ENCODE measurements around the gene RAP1B. TPM values are rescaled to one million over a fixed set of nuclear protein-coding genes. Genes with fewer than 3 reads are reported as not detected.

Gene RAP1B
- total and polyA plus RNA-seq, 2 of the 4 experiments (the other 2 are of a cell fraction), result 159 to 200 TPM

- intact Hi-C loops (cut with micrococcal nuclease), result no loop called here
- no peak overlapping the region for H3K14ac ChIP-seq (replicated peaks; ENCODE audit: low read depth, low read length)
- no peaks in the 10 kb centered on the region for H3K27me3 ChIP-seq (ENCODE audit: control insufficient read depth, insufficient read depth, low read length)
- H3K27ac ChIP-seq (ENCODE audit: insufficient read depth, low read length), result no peak overlapping the region
- no peaks in the 10 kb centered on the region for H3K9me3 ChIP-seq (ENCODE audit: control insufficient read depth, insufficient read depth, low read length)
- H3K56ac ChIP-seq (ENCODE audit: extremely low read depth, insufficient read depth, low read length), result no peak overlapping the region
- no peaks in the 10 kb centered on the region for H3K4me1 ChIP-seq (ENCODE audit: control insufficient read depth, insufficient read depth, low read length)
- no peak overlapping the region for H2AK9ac ChIP-seq (replicated peaks; ENCODE audit: low read depth, low read length, poor library complexity)
- POLR2A ChIA-PET (ENCODE audit: unreplicated experiment), result interaction anchor here (0.6 kb wide), 1 partner anchor 261 kb away, joined by 3 read pairs; no protein-coding TSS in a partner anchor
- WGBS, 2 experiments (ENCODE audit: extremely low coverage in 2 of 2, insufficient read length in 1 of 2), result 65% methylated on average over 4 of the region's 6 CpGs; no CpG with 5 or more reads in 1 of the 2 experiments
- no peak overlapping the region for H3K4me3 ChIP-seq (ENCODE audit: insufficient read depth, low read depth, low read length)
- H4K91ac ChIP-seq (ENCODE audit: insufficient read depth, low read depth, low read length), result no peak overlapping the region
- H3K36me3 ChIP-seq (ENCODE audit: control insufficient read depth, insufficient read depth, low read length), result no peaks in the 10 kb centered on the region
- H2BK20ac ChIP-seq (ENCODE audit: low read depth, low read length), result no peak overlapping the region
- H2BK120ac ChIP-seq (ENCODE audit: low read depth, low read length), result no peak overlapping the region
- no peak overlapping the region for H4K5ac ChIP-seq (ENCODE audit: low read depth, low read length)
- no peak overlapping the region for H3K4me2 ChIP-seq (ENCODE audit: low read depth, low read length)
- CTCF ChIA-PET, result no interaction called here
- H3K79me1 ChIP-seq (ENCODE audit: low read depth in 1 of 2, low read length in 2 of 2), result no peaks in the 10 kb centered on the region
- ATAC-seq (ENCODE audit: low read depth) (no peak), DNase-seq (no peak)
- no peak overlapping the region for H2BK5ac ChIP-seq (ENCODE audit: low read depth, low read length, poor library complexity, severe bottlenecking)
- H3K18ac ChIP-seq (ENCODE audit: low read depth, low read length), result no peak overlapping the region
- dilution Hi-C loops (cut with HindIII; ENCODE audit: low sequenced_read_pairs, unreplicated experiment), result no loop called here
- no peak overlapping the region for H2AK5ac ChIP-seq (ENCODE audit: low read depth, low read length)
- H4K8ac ChIP-seq (ENCODE audit: low read depth in 2 of 2, low read length in 2 of 2), result no peak overlapping the region
- H3K23ac ChIP-seq (ENCODE audit: low read depth, low read length), result no peak overlapping the region
- no peak overlapping the region for H2AFZ ChIP-seq (replicated peaks; ENCODE audit: low read length, poor library complexity)
- no peaks in the 10 kb centered on the region for H4K20me1 ChIP-seq (ENCODE audit: insufficient read depth, low read length)
- H3K9ac ChIP-seq (ENCODE audit: low read depth, low read length), result no peak overlapping the region
- no peak overlapping the region for H2BK15ac ChIP-seq (ENCODE audit: low read depth, low read length)
- no peak overlapping the region for H3K4ac ChIP-seq (ENCODE audit: low read depth, low read length)
- no TSS peak for BruUV-seq (replicated peaks)
- in situ Hi-C loops (cut with MboI; ENCODE audit: low sequenced_read_pairs), result no loop called here
- H3K9me1 ChIP-seq (ENCODE audit: insufficient read depth, low read length), result no peaks in the 10 kb centered on the region
- TF ChIP-seq MAZ (IDR thresholded peaks at IDR 0.05; ENCODE audit: borderline replicate concordance, low read depth, low read length) (no peak), NFE2L2 (IDR thresholded peaks at IDR 0.05; ENCODE audit: low read depth, low read length) (no peak), CHD1 (IDR thresholded peaks at IDR 0.05; ENCODE audit: low read depth, low read length) (no peak), RFX5 (IDR thresholded peaks at IDR 0.05; ENCODE audit: low read depth, low read length) (no peak)
These were observed 31.9 kb upstream of the RAP1B start for GRCh38 chr12:68578765-68579164.

Measured in IMR-90 (cell line).